Endodermal cell (in vitro differentiated cells): ENCODE measurements around the gene MTMR3. TPM values are rescaled to one million over a fixed set of nuclear protein-coding genes. Genes with fewer than 3 reads are reported as not detected.

Experiments used
- DNase-seq: peaks from one replicate; pipeline ENCODE4 v3.0.0-alpha.2; 2017
- H3K27ac ChIP-seq: 2 replicates; pipeline ENCODE4 v1.5.1; 2013; ENCODE audit warnings: mild to moderate bottlenecking, low read depth, low read length, moderate library complexity
- H3K27me3 ChIP-seq: 2 replicates; pipeline ENCODE4 v1.6.1; 2013; ENCODE audit warnings: mild to moderate bottlenecking, low read length, moderate library complexity; ENCODE audit not compliant: insufficient read depth, control insufficient read depth, poor library complexity, severe bottlenecking
- H3K36me3 ChIP-seq: 2 replicates; pipeline ENCODE4 v1.7.0; 2013; ENCODE audit warnings: mild to moderate bottlenecking, low read length, moderate library complexity; ENCODE audit not compliant: control insufficient read depth, insufficient read depth
- H3K4me1 ChIP-seq: one replicate; pipeline ENCODE4 v1.7.0; 2013; ENCODE audit warnings: low read length; ENCODE audit not compliant: control insufficient read depth, insufficient read depth
- H3K4me3 ChIP-seq: 2 replicates; pipeline ENCODE4 v1.5.1; 2013; ENCODE audit warnings: mild to moderate bottlenecking, low read length, moderate library complexity
- H3K9ac ChIP-seq: 2 replicates; pipeline ENCODE4 v1.6.1; 2013; ENCODE audit warnings: mild to moderate bottlenecking, low read length, moderate library complexity; ENCODE audit not compliant: poor library complexity, severe bottlenecking; ENCODE audit errors: extremely low read depth
- H3K9me3 ChIP-seq: 2 replicates; pipeline ENCODE4 v1.6.1; 2013; ENCODE audit warnings: mild to moderate bottlenecking, low read length, moderate library complexity; ENCODE audit not compliant: control insufficient read depth
- H3K27ac Mint-ChIP-seq: 2 replicates; pipeline ENCODE4 v1.8.0; 2020; ENCODE audit warnings: mixed read lengths
- H3K27me3 Mint-ChIP-seq: 2 replicates; pipeline ENCODE4 v1.8.0; 2021; ENCODE audit warnings: mild to moderate bottlenecking, mixed read lengths; ENCODE audit not compliant: insufficient read depth
- H3K36me3 Mint-ChIP-seq: 2 replicates; pipeline ENCODE4 v1.8.0; 2020; ENCODE audit warnings: low read depth, mixed read lengths
- H3K4me1 Mint-ChIP-seq: 2 replicates; pipeline ENCODE4 v1.8.0; 2020; ENCODE audit warnings: mixed read lengths
- H3K4me3 Mint-ChIP-seq: 2 replicates; pipeline ENCODE4 v1.8.0; 2020; ENCODE audit warnings: mild to moderate bottlenecking, moderate library complexity, mixed read lengths
- H3K9me3 Mint-ChIP-seq: 2 replicates; pipeline ENCODE4 v1.8.0; 2020; ENCODE audit warnings: mild to moderate bottlenecking, mixed read lengths
- CTCF ChIP-seq: fragments of 200-600 bp; sonication (generic); conservative IDR thresholded peaks from 2 replicates; pipeline ENCODE4 v1.5.0; 2021; ENCODE audit warnings: antibody characterized with exemption, mild to moderate bottlenecking
- WGBS, 2 experiments: methylation state at CpG; one replicate each; pipeline versions ENCODE4 v1.1.5 to v1.1.7; 2013; ENCODE audit warnings: missing lambda C conversion rate in 2 of 2, mixed read lengths in 1 of 2; ENCODE audit not compliant: insufficient coverage in 1 of 2, insufficient read length in 1 of 2; 5-methylcytosine and 5-hydroxymethylcytosine counted together
- total RNA-seq, 2 donors: library from RNA; stranded (reverse); fragmentation: NEBNext Ultra II Directional in 1 of 2; extraction: Animal tissue kit (Norgen Biotek cat#: 25700) in 1 of 2; gene quantifications; 2 replicates in 1 of 2; 3 replicates in 1 of 2; pipeline ENCODE4 v1.2.1, GENCODE V29; 2021

The MTMR3 gene
- total RNA-seq, 2 donors from 2014 or later, result 30.9 to 41.3 TPM

GRCh38 chr22:29867260-29867659 is 15.7 kb upstream of the MTMR3 start:
- Mint-ChIP-seq H3K36me3 (no peaks in the 10 kb centered on the region), H3K4me3 (no peak overlapping the region), H3K27me3 (no peaks in the 10 kb centered on the region), H3K4me1 (peaks cover 10% of the 10 kb centered on the region), H3K27ac (no peak overlapping the region), H3K9me3 (no peaks in the 10 kb centered on the region)
- H3K27ac ChIP-seq, result no peak overlapping the region
- no peak overlapping the region for H3K4me3 ChIP-seq
- no peaks in the 10 kb centered on the region for H3K27me3 ChIP-seq
- no peaks in the 10 kb centered on the region for H3K4me1 ChIP-seq
- H3K36me3 ChIP-seq, result no peaks in the 10 kb centered on the region
- H3K9ac ChIP-seq, result no peak overlapping the region
- no peak for TF ChIP-seq CTCF
- no peaks in the 10 kb centered on the region for H3K9me3 ChIP-seq
- DNase-seq, result no peak

DNA sequence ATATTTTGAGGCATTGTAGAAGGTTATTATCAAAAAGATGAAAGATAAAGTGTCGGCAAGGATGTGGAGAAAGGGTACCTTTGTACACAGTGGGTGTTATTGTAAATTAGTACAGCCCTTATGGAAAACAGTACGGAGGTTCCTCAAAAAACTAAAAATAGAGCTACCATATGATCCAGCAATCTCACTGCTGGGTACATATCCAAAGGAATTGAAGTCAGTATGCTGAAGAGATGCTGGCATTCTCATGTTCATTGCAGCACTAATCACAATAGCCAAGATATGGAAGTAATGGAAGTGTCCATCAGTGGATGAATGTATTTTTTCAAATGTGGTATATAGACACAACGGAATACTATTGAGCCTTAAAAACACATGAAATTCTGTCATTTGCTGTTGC is 15.1 kb upstream of the MTMR3 start:
- H3K27me3 Mint-ChIP-seq, result peaks cover 1% of the 10 kb centered on the region
- peaks cover 15% of the 10 kb centered on the region for H3K4me1 Mint-ChIP-seq
- no peak for DNase-seq
- H3K36me3 Mint-ChIP-seq, result no peaks in the 10 kb centered on the region
- H3K36me3 ChIP-seq, result no peaks in the 10 kb centered on the region
- H3K4me3 Mint-ChIP-seq, result no peak overlapping the region
- 96 to 97% methylated on average over 3 of the region's 3 CpGs for WGBS, 2 experiments
- no peaks in the 10 kb centered on the region for H3K9me3 ChIP-seq
- no peaks in the 10 kb centered on the region for H3K4me1 ChIP-seq
- H3K9ac ChIP-seq, result no peak overlapping the region
- no peaks in the 10 kb centered on the region for H3K9me3 Mint-ChIP-seq
- TF ChIP-seq CTCF, result no peak
- H3K4me3 ChIP-seq, result no peak overlapping the region
- no peak overlapping the region for H3K27ac Mint-ChIP-seq
- H3K27me3 ChIP-seq, result no peaks in the 10 kb centered on the region
- no peak overlapping the region for H3K27ac ChIP-seq

DNA sequence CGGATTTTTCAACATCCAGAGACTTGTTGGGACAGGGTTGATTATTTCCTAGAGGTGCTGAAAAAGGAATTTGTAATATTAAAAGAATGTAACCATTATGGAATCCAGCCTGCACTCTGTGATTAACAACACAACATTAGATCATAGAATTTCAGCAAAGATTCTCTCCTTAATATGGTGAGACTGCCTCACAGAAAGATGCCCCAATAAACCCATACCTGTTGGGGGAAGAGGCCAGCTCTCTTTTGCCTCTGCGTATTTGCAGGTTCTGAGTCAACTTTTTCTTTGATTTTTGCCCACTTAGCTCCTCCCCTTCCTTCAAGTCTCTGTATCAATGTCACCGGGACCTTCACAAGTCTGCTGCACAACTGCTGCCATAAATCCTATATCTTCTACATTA is 12.4 kb upstream of the MTMR3 start:
- peaks cover 15% of the 10 kb centered on the region for H3K4me1 Mint-ChIP-seq
- DNase-seq, result no peak

More for the DNA sequence above, 12.4 kb upstream of the MTMR3 start:
- Histone ChIP-seq H3K4me1 (no peaks in the 10 kb centered on the region), H3K36me3 (no peaks in the 10 kb centered on the region), H3K27ac (no peak overlapping the region), H3K9ac (no peak overlapping the region), H3K9me3 (no peaks in the 10 kb centered on the region), H3K27me3 (no peaks in the 10 kb centered on the region), H3K4me3 (no peak overlapping the region)
- WGBS, 2 experiments, result 88 to 91% methylated on average over 2 of the region's 3 CpGs
- H3K36me3 Mint-ChIP-seq, result no peaks in the 10 kb centered on the region
- no peak overlapping the region for H3K4me3 Mint-ChIP-seq
- H3K27me3 Mint-ChIP-seq, result peaks cover 3% of the 10 kb centered on the region
- no peak overlapping the region for H3K27ac Mint-ChIP-seq
- no peaks in the 10 kb centered on the region for H3K9me3 Mint-ChIP-seq
- TF ChIP-seq CTCF, result no peak
